Right cardiac atrium (tissue), 5 donors: ENCODE results near the gene GRIN3B. TPM values are rescaled to one million over a fixed set of nuclear protein-coding genes. Genes with fewer than 3 reads are reported as not detected.

ENCODE experiments used
- ATAC-seq, 2 donors: fragments of 200-7000 bp; cut with Tn5 transposase; one replicate each; pipeline versions ENCODE4 v1.8.0 to v1.9.1; 2020; ENCODE audit warnings: moderate library complexity in 2 of 2, mild to moderate bottlenecking in 1 of 2
- DNase-seq, 3 donors: peaks; one replicate each; pipeline ENCODE4 v3.0.0-alpha.2; 2020
- H3K27ac ChIP-seq: one replicate; pipeline ENCODE4 v1.5.1; 2013; ENCODE audit warnings: mild to moderate bottlenecking, low read length, control low read depth, moderate library complexity
- H3K27me3 ChIP-seq: one replicate; pipeline ENCODE4 v1.6.1; 2013; ENCODE audit not compliant: control insufficient read depth, insufficient read depth
- H3K4me1 ChIP-seq: one replicate; pipeline ENCODE4 v1.6.1; 2013; ENCODE audit warnings: low read length; ENCODE audit not compliant: control insufficient read depth, insufficient read depth
- H3K4me3 ChIP-seq: one replicate; pipeline ENCODE4 v1.5.1; 2013; ENCODE audit warnings: low read length, control low read depth
- H3K9me3 ChIP-seq: one replicate; pipeline ENCODE4 v1.6.1; 2013; ENCODE audit warnings: low read length; ENCODE audit not compliant: control insufficient read depth
- WGBS: extraction: QIAGEN DNeasy Blood & Tissue Kit; methylation state at CpG from one replicate; pipeline ENCODE4 v1.1.7; 2013; 5-methylcytosine and 5-hydroxymethylcytosine counted together
- intact Hi-C, 4 donors: fragments of 100-400 bp; cut with DNase I; formaldehyde crosslinking; loops; one replicate each; pipeline versions ENCODE4 v1.11.0 to v1.14.0; 2022 to 2023
- polyA plus RNA-seq: library from polyadenylated mRNA; stranded (reverse); fragments of 200-250 nt; gene quantifications from one replicate; pipeline ENCODE4 v1.2.3, GENCODE V29; 2013
- total RNA-seq, 4 donors: library from RNA; stranded (reverse); fragmentation: NEBNext Ultra II Directional; extraction: Animal tissue kit (Norgen Biotek cat#: 25700); gene quantifications; one replicate each; pipeline ENCODE4 v1.2.1, GENCODE V29; 2021
- donor health status: healthy with polysubstance abuse.
- donor health status: DM: no; HTN: yes; CAD: no.
- donor health status: DM: no; HTN: no; CAD: no.
- donor health status: DM: no; HTN: yes; CAD: no; lungs with severe emphysema.
- donor health status: DM: yes; HTN: yes; CAD: no.

GRIN3B gene
- total and polyA plus RNA-seq, 5 donors: 0.06 TPM; not detected in 4

DNA sequence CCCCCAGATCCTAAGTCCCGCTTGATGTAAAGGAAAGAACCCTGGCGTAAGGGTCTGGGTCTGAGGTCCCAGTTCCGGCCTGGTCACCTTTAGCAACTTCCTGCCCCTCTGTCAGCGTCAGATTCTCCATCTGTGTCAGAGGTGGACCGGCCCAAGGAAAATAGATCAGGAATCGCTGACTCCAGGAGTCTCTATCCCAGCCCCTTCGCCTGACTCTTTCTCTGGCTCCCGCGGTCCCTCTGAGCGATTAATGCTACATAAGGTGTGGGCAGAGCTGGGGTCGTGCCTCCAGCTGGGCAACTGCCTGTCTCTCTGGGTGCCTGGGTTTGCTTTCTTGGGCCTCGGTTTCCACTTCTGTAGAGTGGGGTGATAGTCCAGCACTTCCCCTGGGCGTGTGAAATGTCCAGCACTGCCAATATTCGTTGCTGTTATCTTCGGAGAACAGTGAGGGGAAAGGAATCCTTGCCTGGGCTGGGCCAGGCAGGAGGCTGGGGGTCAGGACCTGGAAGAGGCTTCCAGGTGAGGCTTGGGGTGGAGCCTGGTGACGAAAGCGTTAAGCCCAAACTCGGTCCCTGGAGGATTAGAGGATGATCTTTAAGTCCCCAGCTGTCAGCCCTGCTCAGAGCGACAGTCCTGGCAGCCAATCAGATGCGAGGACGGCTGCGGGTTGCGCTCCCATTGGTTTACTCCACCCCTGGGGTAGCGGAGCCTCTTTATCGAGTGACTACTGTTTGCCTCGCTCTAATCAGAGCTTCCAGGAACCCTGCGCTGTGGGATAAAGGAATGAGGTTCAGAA is 40.5 kb downstream of the GRIN3B start:
- Histone ChIP-seq H3K27me3 (no peaks in the 10 kb centered on the region), H3K27ac (no peak overlapping the region), H3K9me3 (no peaks in the 10 kb centered on the region), H3K4me3 (peak overlapping the region; percentile 33), H3K4me1 (no peaks in the 10 kb centered on the region)
- WGBS: 3% methylated on average over 27 of the region's 27 CpGs
- intact Hi-C loops: loop anchor here in 1 of 4 donors (10.0 kb wide), 1 partner anchor 54 kb away; the partner anchor contains the start of gene POLR2E
- DNase-seq (peak; percentile 89 to 96 (median 95)), ATAC-seq (peak; percentile 71 to 80)

DNA sequence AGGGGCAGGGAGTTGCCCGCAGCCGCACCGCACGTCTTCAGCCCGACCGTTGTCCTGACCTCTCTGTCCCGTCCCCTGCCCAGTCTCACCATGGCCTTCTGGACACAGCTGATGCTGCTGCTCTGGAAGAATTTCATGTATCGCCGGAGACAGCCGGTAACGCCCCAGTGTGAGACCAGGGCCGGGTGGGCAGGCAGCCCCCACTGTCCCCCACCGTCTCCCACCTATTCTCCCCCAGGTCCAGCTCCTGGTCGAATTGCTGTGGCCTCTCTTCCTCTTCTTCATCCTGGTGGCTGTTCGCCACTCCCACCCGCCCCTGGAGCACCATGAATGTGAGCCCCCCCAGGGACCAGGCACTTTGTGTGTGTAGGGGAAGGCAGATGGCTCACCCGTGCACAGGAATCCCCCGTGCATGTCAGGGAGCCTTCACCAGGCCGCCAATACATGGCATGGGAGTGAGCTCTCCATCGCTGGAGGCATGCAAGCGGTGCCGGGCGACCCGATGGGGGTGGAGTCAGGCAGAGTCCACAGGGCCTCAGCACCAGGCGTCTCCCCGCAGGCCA is 41.1 kb downstream of the GRIN3B start:
- WGBS: 37% methylated on average over 26 of the region's 26 CpGs
- Histone ChIP-seq H3K27me3 (no peaks in the 10 kb centered on the region), H3K9me3 (no peaks in the 10 kb centered on the region), H3K27ac (no peak overlapping the region), H3K4me1 (no peaks in the 10 kb centered on the region), H3K4me3 (peak overlapping the region; percentile 21)
- ATAC-seq (no peak), DNase-seq (peak in 1 of 3 donors; percentile 62)
- intact Hi-C loops: loop anchor here in 1 of 4 donors (10.0 kb wide), 1 partner anchor 53 kb away; the partner anchor contains the start of gene POLR2E

DNA sequence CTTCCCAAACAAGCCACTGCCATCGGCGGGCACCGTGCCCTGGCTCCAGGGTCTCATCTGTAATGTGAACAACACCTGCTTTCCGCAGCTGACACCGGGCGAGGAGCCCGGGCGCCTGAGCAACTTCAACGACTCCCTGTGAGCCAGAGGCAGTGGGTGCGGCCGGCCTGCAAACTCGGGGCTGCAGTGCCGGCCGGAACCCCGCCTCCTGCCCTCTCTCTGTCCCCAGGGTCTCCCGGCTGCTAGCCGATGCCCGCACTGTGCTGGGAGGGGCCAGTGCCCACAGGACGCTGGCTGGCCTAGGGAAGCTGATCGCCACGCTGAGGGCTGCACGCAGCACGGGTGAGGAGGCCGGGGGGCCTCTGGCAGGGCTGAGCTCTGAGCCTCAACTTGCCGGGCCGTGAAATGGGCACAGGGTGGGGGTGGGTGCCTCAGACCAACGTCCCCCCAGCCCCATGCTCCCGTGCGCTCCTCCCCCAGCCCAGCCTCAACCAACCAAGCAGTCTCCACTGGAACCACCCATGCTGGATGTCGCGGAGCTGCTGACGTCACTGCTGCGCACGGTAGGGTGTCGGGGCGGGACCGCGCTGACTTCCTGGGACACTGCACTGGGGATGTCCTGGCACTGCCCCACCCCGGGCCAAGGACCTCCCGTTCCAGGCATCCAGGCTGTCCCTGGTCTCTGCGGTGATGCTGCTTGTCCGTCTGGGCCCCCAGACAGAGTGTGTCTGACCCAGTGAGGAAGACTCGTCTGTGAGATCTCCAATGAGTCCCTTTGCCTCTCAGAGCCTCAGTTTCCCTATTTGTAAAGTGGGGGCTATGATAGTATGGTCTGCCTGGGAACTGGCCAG is 41.8 kb downstream of the GRIN3B start:
- DNase-seq (peak in 2 of 3 donors; percentile 71 to 78), ATAC-seq (no peak)
- intact Hi-C loops: loop anchor here in 1 of 4 donors (10.0 kb wide), 1 partner anchor 53 kb away; the partner anchor contains the start of gene POLR2E

DNA sequence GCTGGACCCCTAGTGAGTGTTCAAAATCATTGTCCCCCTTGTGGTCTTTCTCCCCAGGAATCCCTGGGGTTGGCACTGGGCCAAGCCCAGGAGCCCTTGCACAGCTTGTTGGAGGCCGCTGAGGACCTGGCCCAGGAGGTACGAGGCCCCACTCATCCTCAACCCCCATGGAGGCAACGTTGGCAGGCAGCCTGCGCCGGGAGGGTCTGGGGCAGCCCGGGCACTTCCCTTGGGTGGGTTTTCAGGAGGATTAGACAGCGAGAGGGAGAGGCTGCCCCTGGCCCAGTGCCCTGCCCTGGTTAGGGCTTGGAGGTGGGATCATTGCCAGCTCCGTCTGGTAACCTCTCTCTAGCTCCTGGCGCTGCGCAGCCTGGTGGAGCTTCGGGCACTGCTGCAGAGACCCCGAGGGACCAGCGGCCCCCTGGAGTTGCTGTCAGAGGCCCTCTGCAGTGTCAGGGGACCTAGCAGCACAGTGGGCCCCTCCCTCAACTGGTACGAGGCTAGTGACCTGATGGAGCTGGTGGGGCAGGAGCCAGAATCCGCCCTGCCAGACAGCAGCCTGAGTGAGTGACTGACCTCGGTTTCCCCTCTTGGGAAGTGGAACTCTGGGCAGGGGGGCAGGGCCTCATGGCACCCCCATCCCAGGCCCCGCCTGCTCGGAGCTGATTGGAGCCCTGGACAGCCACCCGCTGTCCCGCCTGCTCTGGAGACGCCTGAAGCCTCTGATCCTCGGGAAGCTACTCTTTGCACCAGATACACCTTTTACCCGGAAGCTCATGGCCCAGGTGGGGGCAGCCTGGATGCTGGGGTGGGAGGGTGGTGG is 42.7 kb downstream of the GRIN3B start:
- H3K27ac ChIP-seq: no peak overlapping the region
- no peaks in the 10 kb centered on the region for H3K27me3 ChIP-seq
- intact Hi-C loops: loop anchor here in 1 of 4 donors (10.0 kb wide), 1 partner anchor 52 kb away; the partner anchor contains the start of gene POLR2E
- ATAC-seq (no peak), DNase-seq (peak in 2 of 3 donors; percentile 61 to 69)
- H3K9me3 ChIP-seq: no peaks in the 10 kb centered on the region
- H3K4me1 ChIP-seq: no peaks in the 10 kb centered on the region
- 56% methylated on average over 23 of the region's 23 CpGs for WGBS
- no peak overlapping the region for H3K4me3 ChIP-seq

More for the DNA sequence above, 41.8 kb downstream of the GRIN3B start:
- Histone ChIP-seq H3K4me3 (no peak overlapping the region), H3K27me3 (no peaks in the 10 kb centered on the region), H3K4me1 (no peaks in the 10 kb centered on the region), H3K9me3 (no peaks in the 10 kb centered on the region), H3K27ac (no peak overlapping the region)
- WGBS: 64% methylated on average over 43 of the region's 43 CpGs

DNA sequence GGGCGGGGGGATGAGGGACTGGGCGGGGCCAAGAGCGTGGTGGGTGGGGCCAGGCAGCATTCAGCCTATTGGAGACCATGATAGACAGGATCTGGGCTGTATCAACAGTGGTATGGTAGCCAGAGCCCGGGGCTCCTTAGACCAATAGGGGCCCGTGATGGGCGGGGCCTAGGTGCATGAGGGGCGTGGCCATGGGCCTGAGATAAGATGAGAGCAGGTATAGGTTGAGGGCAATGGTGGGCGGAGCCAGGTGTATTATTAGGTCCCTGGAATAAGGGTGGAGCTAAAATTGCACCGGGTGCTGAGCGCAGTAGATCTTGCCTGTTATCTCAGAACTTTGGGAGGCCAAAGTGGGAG is 45.0 kb downstream of the GRIN3B start:
- no peaks in the 10 kb centered on the region for H3K4me1 ChIP-seq
- H3K9me3 ChIP-seq: no peaks in the 10 kb centered on the region
- intact Hi-C loops: loop anchor here in 1 of 4 donors (10.0 kb wide), 1 partner anchor 50 kb away; the partner anchor contains the start of gene POLR2E
- ATAC-seq (no peak), DNase-seq (no peak)
- no peak overlapping the region for H3K4me3 ChIP-seq
- WGBS: 81% methylated on average over 10 of the region's 10 CpGs
- H3K27me3 ChIP-seq: no peaks in the 10 kb centered on the region
- H3K27ac ChIP-seq: no peak overlapping the region

DNA sequence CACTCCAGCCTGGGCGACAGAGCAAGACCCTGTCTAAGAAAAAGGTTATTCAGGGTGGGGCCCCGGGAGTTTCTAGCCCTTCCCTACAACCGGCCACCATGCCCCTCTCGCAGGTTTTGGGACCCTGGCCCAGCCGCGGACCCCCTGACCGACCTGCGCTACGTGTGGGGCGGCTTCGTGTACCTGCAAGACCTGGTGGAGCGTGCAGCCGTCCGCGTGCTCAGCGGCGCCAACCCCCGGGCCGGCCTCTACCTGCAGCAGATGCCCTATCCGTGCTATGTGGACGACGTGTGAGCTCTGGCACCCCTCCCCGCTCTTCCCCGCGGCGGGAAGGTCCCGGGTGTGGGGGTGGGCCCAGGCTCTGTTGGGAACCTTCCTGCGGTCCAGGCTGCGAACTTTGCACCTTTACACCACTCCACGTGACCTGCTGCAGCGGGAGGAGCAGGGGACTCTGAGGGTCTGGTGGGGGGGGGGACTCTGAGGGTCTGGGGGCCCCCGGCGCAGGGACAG is 46.0 kb downstream of the GRIN3B start:
- no peak for DNase-seq
- WGBS: 95% methylated on average over 33 of the region's 33 CpGs
- intact Hi-C loops: loop anchor here in 1 of 4 donors (10.0 kb wide), 1 partner anchor 49 kb away; the partner anchor contains the start of gene POLR2E
- Histone ChIP-seq H3K4me3 (no peak overlapping the region), H3K9me3 (no peaks in the 10 kb centered on the region), H3K27me3 (no peaks in the 10 kb centered on the region), H3K27ac (no peak overlapping the region), H3K4me1 (no peaks in the 10 kb centered on the region)
- no peak for ATAC-seq

DNA sequence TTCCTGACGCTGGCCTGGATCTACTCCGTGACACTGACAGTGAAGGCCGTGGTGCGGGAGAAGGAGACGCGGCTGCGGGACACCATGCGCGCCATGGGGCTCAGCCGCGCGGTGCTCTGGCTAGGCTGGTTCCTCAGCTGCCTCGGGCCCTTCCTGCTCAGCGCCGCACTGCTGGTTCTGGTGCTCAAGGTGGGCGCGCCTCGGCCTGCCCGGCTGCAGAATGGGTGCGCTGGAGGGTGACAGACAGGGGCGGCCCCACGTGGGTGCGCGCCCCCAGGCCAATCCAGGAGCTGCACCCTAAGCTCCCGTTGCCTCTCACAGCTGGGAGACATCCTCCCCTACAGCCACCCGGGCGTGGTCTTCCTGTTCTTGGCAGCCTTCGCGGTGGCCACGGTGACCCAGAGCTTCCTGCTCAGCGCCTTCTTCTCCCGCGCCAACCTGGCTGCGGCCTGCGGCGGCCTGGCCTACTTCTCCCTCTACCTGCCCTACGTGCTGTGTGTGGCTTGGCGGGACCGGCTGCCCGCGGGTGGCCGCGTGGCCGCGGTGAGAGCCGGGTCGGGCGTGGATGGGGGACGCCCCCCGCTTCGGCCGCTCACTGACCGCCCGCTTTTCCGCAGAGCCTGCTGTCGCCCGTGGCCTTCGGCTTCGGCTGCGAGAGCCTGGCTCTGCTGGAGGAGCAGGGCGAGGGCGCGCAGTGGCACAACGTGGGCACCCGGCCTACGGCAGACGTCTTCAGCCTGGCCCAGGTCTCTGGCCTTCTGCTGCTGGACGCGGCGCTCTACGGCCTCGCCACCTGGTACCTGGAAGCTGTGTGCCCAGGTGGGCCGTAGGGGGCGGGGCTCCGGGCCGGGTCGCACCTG is 46.8 kb downstream of the GRIN3B start:
- no peaks in the 10 kb centered on the region for H3K27me3 ChIP-seq
- H3K9me3 ChIP-seq: no peaks in the 10 kb centered on the region
- peak in 1 of 2 donors; percentile 18 for ATAC-seq
- H3K27ac ChIP-seq: no peak overlapping the region
- no peak overlapping the region for H3K4me3 ChIP-seq
- intact Hi-C loops: loop anchor here in 1 of 4 donors (10.0 kb wide), 1 partner anchor 48 kb away; the partner anchor contains the start of gene POLR2E
- peak in 2 of 3 donors; percentile 39 to 63 for DNase-seq
- no peaks in the 10 kb centered on the region for H3K4me1 ChIP-seq
- 89% methylated on average over 77 of the region's 77 CpGs for WGBS

DNA sequence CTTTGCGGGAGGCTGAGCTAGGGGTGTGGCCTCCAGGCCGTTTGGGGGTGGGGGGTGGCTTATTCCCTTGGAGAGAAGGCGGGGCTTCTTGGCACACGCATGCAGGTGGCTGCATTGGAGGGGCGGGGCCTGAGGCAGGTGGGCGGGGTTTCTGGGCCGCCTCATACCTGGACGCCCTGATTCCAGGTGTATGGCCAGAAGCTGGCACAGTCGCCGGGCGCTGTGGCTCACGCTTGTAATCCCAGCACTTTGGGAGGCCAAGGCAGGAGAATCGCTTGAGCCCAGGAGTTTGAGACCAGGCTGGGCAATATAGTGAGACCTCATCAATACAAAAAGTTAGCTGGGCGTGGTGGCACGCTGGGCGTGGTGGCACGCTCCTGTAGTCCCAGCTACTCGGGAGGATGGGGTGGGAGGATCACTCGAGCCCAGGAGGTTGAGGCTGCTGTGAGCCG is 47.5 kb downstream of the GRIN3B start:
- Histone ChIP-seq H3K9me3 (no peaks in the 10 kb centered on the region), H3K4me3 (no peak overlapping the region), H3K27ac (no peak overlapping the region), H3K4me1 (no peaks in the 10 kb centered on the region), H3K27me3 (no peaks in the 10 kb centered on the region)
- DNase-seq: peak in 1 of 3 donors; percentile 46
- WGBS: 86% methylated on average over 20 of the region's 20 CpGs
- intact Hi-C loops: loop anchor here in 1 of 4 donors (10.0 kb wide), 1 partner anchor 47 kb away; the partner anchor contains the start of gene POLR2E
- no peak for ATAC-seq

DNA sequence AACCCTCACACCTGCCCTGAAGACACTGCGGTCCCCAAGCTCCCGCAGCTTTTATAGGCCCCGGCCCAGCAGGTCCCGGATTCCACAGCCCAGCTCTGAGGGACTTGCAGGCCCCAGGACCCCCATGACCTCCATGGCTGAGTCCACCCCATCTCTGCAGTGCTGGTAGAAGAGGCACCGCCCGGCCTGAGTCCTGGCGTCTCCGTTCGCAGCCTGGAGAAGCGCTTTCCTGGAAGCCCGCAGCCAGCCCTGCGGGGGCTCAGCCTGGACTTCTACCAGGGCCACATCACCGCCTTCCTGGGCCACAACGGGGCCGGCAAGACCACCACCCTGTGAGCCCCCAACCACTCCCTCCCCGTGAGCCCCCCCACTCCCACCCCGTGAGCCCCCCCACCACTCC is 48.9 kb downstream of the GRIN3B start:
- Histone ChIP-seq H3K9me3 (no peaks in the 10 kb centered on the region), H3K27ac (no peak overlapping the region), H3K4me1 (no peaks in the 10 kb centered on the region), H3K27me3 (no peaks in the 10 kb centered on the region), H3K4me3 (no peak overlapping the region)
- intact Hi-C loops: loop anchor here in 1 of 4 donors (10.0 kb wide), 1 partner anchor 46 kb away; the partner anchor contains the start of gene POLR2E
- ATAC-seq (no peak), DNase-seq (no peak)
- 92% methylated on average over 17 of the region's 17 CpGs for WGBS
